Naive B cell (primary cell): Measurements from ENCODE around the gene MEGF10. TPM values are rescaled to one million over a fixed set of nuclear protein-coding genes. Genes with fewer than 3 reads are reported as not detected.
"Not testable (repeated sequence)": the region's sequence is repeated elsewhere in the genome, so short reads cannot be mapped to it uniquely, and the experiment has no call there.

Experiments
- ATAC-seq, 2 donors: fragments of 150-1000 bp; cut with Tn5 transposase; 2 replicates each; pipeline ENCODE4 v1.10.0; 2021; ENCODE audit warnings: low read depth in 2 of 2, mild to moderate bottlenecking in 2 of 2, moderate library complexity in 2 of 2
- DNase-seq: peaks from one replicate; pipeline ENCODE4 v3.0.0; 2022
- H3K27ac Mint-ChIP-seq, 6 donors: one replicate each; pipeline ENCODE4 v1.8.0; 2020 to 2022; ENCODE audit warnings: mild to moderate bottlenecking in 6 of 6, mixed read lengths in 6 of 6, moderate library complexity in 5 of 6, inconsistent platforms in 2 of 6
- H3K27me3 Mint-ChIP-seq, 3 donors: one replicate each; pipeline ENCODE4 v1.8.0; 2021 to 2022; ENCODE audit warnings: mixed read lengths in 3 of 3, mild to moderate bottlenecking in 1 of 3
- H3K36me3 Mint-ChIP-seq, 2 donors: one replicate each; pipeline ENCODE4 v1.8.0; 2020 to 2022; ENCODE audit warnings: mixed read lengths in 2 of 2, inconsistent platforms in 1 of 2, mild to moderate bottlenecking in 1 of 2
- H3K4me1 Mint-ChIP-seq, 3 donors: one replicate each; pipeline ENCODE4 v1.8.0; 2020 to 2022; ENCODE audit warnings: mixed read lengths in 3 of 3, inconsistent platforms in 1 of 3, mild to moderate bottlenecking in 1 of 3, moderate library complexity in 1 of 3
- H3K4me3 Mint-ChIP-seq, 8 donors: one replicate each; pipeline ENCODE4 v1.8.0; 2020 to 2022; ENCODE audit warnings: mild to moderate bottlenecking in 8 of 8, mixed read lengths in 8 of 8, moderate library complexity in 8 of 8, inconsistent platforms in 2 of 8
- H3K9me3 Mint-ChIP-seq, 7 donors: one replicate each; pipeline ENCODE4 v1.8.0; 2020 to 2022; ENCODE audit warnings: mixed read lengths in 7 of 7, mild to moderate bottlenecking in 5 of 7, inconsistent platforms in 2 of 7, moderate library complexity in 1 of 7
- polyA plus RNA-seq, 6 donors: library from polyadenylated mRNA; unstranded; fragments of 300-500 nt; fragmentation: Illumina TruSeq; gene quantifications; one replicate each; pipeline ENCODE4 v1.2.3, GENCODE V29; 2021; ENCODE audit warnings: low read depth in 6 of 6

The MEGF10 gene
- polyA plus RNA-seq, 6 donors from 2014 or later: 0.03 TPM; not detected in 5

GRCh38 chr5:127290946-127291693 lies 524 bp downstream of the MEGF10 start:
- Mint-ChIP-seq H3K36me3 (peaks cover 11 to 12% of the 10 kb centered on the region in 2 donors), H3K27me3 (peaks cover 59 to 89% (median 77%) of the 10 kb centered on the region in 3 donors), H3K4me1 (peaks cover 10 to 20% (median 18%) of the 10 kb centered on the region in 3 donors), H3K9me3 (peaks cover 0 to 22% (median 10%) of the 10 kb centered on the region in 7 donors), H3K4me3 (peak overlapping the region in 6 of 8 donors; percentile 23 to 70 (median 55)), H3K27ac (no peak overlapping the region)
- ATAC-seq (no peak), DNase-seq (no peak)

- H3K9me3 Mint-ChIP-seq: peaks cover 0 to 22% (median 10%) of the 10 kb centered on the region in 7 donors
- no peak overlapping the region for H3K4me3 Mint-ChIP-seq
- DNase-seq (no peak), ATAC-seq (no peak)
- peaks cover 11 to 12% of the 10 kb centered on the region in 2 donors for H3K36me3 Mint-ChIP-seq
- H3K27ac Mint-ChIP-seq: no peak overlapping the region
- H3K4me1 Mint-ChIP-seq: peaks cover 10 to 20% (median 18%) of the 10 kb centered on the region in 3 donors
- peaks cover 56 to 84% (median 77%) of the 10 kb centered on the region in 3 donors for H3K27me3 Mint-ChIP-seq
Observed at GRCh38 chr5:127292030-127292735, 1.6 kb downstream of the MEGF10 start.

- H3K27me3 Mint-ChIP-seq: peaks cover 54 to 85% (median 75%) of the 10 kb centered on the region in 3 donors
- H3K4me3 Mint-ChIP-seq: no peak overlapping the region
- no peak overlapping the region for H3K27ac Mint-ChIP-seq
- ATAC-seq: no peak
- DNase-seq: no peak
- H3K36me3 Mint-ChIP-seq: peaks cover 7% of the 10 kb centered on the region in 2 donors
- peaks cover 0 to 11% (median 8%) of the 10 kb centered on the region in 7 donors for H3K9me3 Mint-ChIP-seq
- peaks cover 10 to 20% (median 18%) of the 10 kb centered on the region in 3 donors for H3K4me1 Mint-ChIP-seq
Observed at GRCh38 chr5:127293373-127293772, 2.8 kb downstream of the MEGF10 start.

GRCh38 chr5:127294829-127295228 lies 4.2 kb downstream of the MEGF10 start:
- Mint-ChIP-seq H3K36me3 (no peaks in the 10 kb centered on the region), H3K27ac (no peak overlapping the region), H3K4me3 (no peak overlapping the region), H3K27me3 (peaks cover 45 to 77% (median 66%) of the 10 kb centered on the region in 3 donors), H3K4me1 (peaks cover 7 to 17% (median 14%) of the 10 kb centered on the region in 3 donors), H3K9me3 (peaks cover 0 to 2% (median 0%) of the 10 kb centered on the region in 7 donors)
- DNase-seq (no peak), ATAC-seq (no peak)

GRCh38 chr5:127295454-127295853 lies 4.9 kb downstream of the MEGF10 start:
- Mint-ChIP-seq H3K9me3 (peaks cover 0 to 2% (median 0%) of the 10 kb centered on the region in 7 donors), H3K4me3 (no peak overlapping the region), H3K4me1 (peaks cover 7 to 10% (median 8%) of the 10 kb centered on the region in 3 donors), H3K36me3 (no peaks in the 10 kb centered on the region), H3K27ac (no peak overlapping the region), H3K27me3 (peaks cover 45 to 71% (median 60%) of the 10 kb centered on the region in 3 donors)
- no peak for ATAC-seq
- no peak for DNase-seq

- Mint-ChIP-seq H3K9me3 (peaks cover 0 to 2% (median 0%) of the 10 kb centered on the region in 7 donors), H3K27me3 (peaks cover 38 to 69% (median 58%) of the 10 kb centered on the region in 3 donors), H3K4me1 (peaks cover under 1 to 2% (median 1%) of the 10 kb centered on the region in 3 donors), H3K27ac (no peak overlapping the region), H3K36me3 (no peaks in the 10 kb centered on the region), H3K4me3 (no peak overlapping the region)
- ATAC-seq (no peak), DNase-seq (no peak)
Observed at GRCh38 chr5:127296321-127296720, 5.7 kb downstream of the MEGF10 start.

GRCh38 chr5:127296894-127297293 lies 6.3 kb downstream of the MEGF10 start:
- not testable (repeated sequence) for H3K36me3 Mint-ChIP-seq, ATAC-seq, H3K4me1 Mint-ChIP-seq, H3K27ac Mint-ChIP-seq, H3K9me3 Mint-ChIP-seq, DNase-seq, H3K4me3 Mint-ChIP-seq
- peaks cover 32 to 64% (median 52%) of the 10 kb centered on the region in 3 donors for H3K27me3 Mint-ChIP-seq

- Mint-ChIP-seq H3K4me3 (no peak overlapping the region), H3K27me3 (peaks cover 26 to 61% (median 46%) of the 10 kb centered on the region in 3 donors), H3K36me3 (no peaks in the 10 kb centered on the region), H3K27ac (no peak overlapping the region), H3K9me3 (no peaks in the 10 kb centered on the region), H3K4me1 (no peaks in the 10 kb centered on the region)
- ATAC-seq (no peak), DNase-seq (no peak)
Observed at GRCh38 chr5:127297348-127298035, 6.9 kb downstream of the MEGF10 start.

GRCh38 chr5:127298036-127298429 lies 7.4 kb downstream of the MEGF10 start:
- no peaks in the 10 kb centered on the region for H3K4me1 Mint-ChIP-seq
- H3K9me3 Mint-ChIP-seq: no peaks in the 10 kb centered on the region
- H3K36me3 Mint-ChIP-seq: no peaks in the 10 kb centered on the region
- ATAC-seq (no peak), DNase-seq (no peak)
- H3K27ac Mint-ChIP-seq: peak overlapping the region in 1 of 6 donors; percentile 61
- H3K27me3 Mint-ChIP-seq: peaks cover 26 to 62% (median 42%) of the 10 kb centered on the region in 3 donors
- H3K4me3 Mint-ChIP-seq: no peak overlapping the region

GRCh38 chr5:127298656-127299055 lies 8.1 kb downstream of the MEGF10 start:
- H3K27ac Mint-ChIP-seq: no peak overlapping the region
- no peaks in the 10 kb centered on the region for H3K9me3 Mint-ChIP-seq
- H3K4me3 Mint-ChIP-seq: no peak overlapping the region
- no peak for ATAC-seq
- H3K27me3 Mint-ChIP-seq: peaks cover 20 to 56% (median 36%) of the 10 kb centered on the region in 3 donors
- DNase-seq: no peak
- H3K4me1 Mint-ChIP-seq: no peaks in the 10 kb centered on the region
- H3K36me3 Mint-ChIP-seq: no peaks in the 10 kb centered on the region

- no peak for ATAC-seq
- Mint-ChIP-seq H3K9me3 (no peaks in the 10 kb centered on the region), H3K4me3 (no peak overlapping the region), H3K4me1 (no peaks in the 10 kb centered on the region), H3K27ac (no peak overlapping the region), H3K36me3 (no peaks in the 10 kb centered on the region), H3K27me3 (peaks cover 13 to 46% (median 27%) of the 10 kb centered on the region in 3 donors)
- DNase-seq: no peak
Observed at GRCh38 chr5:127299678-127300077, 9.1 kb downstream of the MEGF10 start.

GRCh38 chr5:127302509-127302908 lies 11.9 kb downstream of the MEGF10 start:
- H3K27me3 Mint-ChIP-seq: peaks cover 5 to 31% (median 19%) of the 10 kb centered on the region in 3 donors
- H3K9me3 Mint-ChIP-seq: no peaks in the 10 kb centered on the region
- no peaks in the 10 kb centered on the region for H3K4me1 Mint-ChIP-seq
- ATAC-seq: no peak
- no peak overlapping the region for H3K27ac Mint-ChIP-seq
- no peaks in the 10 kb centered on the region for H3K36me3 Mint-ChIP-seq
- H3K4me3 Mint-ChIP-seq: no peak overlapping the region
- DNase-seq: no peak

- Mint-ChIP-seq H3K9me3 (peaks cover 0 to 7% (median 0%) of the 10 kb centered on the region in 7 donors), H3K4me3 (no peak overlapping the region), H3K4me1 (no peaks in the 10 kb centered on the region), H3K27ac (no peak overlapping the region), H3K27me3 (peaks cover under 1 to 22% (median 17%) of the 10 kb centered on the region in 3 donors), H3K36me3 (no peaks in the 10 kb centered on the region)
- ATAC-seq (no peak), DNase-seq (no peak)
Observed at GRCh38 chr5:127303404-127303803, 12.8 kb downstream of the MEGF10 start.
